Measurements from ENCODE around the gene AMBN. TPM values are rescaled to one million over a fixed set of nuclear protein-coding genes. Genes with fewer than 3 reads are reported as not detected.

AMBN gene, protein sequence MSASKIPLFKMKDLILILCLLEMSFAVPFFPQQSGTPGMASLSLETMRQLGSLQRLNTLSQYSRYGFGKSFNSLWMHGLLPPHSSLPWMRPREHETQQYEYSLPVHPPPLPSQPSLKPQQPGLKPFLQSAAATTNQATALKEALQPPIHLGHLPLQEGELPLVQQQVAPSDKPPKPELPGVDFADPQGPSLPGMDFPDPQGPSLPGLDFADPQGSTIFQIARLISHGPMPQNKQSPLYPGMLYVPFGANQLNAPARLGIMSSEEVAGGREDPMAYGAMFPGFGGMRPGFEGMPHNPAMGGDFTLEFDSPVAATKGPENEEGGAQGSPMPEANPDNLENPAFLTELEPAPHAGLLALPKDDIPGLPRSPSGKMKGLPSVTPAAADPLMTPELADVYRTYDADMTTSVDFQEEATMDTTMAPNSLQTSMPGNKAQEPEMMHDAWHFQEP
- polyA plus RNA-seq = not detected in 3 replicates
- not detected for polyA plus RNA-seq (2011; ENCODE audit: low read depth)
- not detected in 2 replicates for polyA plus RNA-seq (2011; cell fraction: cytosol; rRNA removed)
- polyA plus RNA-seq (2011; cell fraction: nucleus; rRNA removed) = not detected in 2 replicates
- polyA plus RNA-seq (2012; ENCODE audit: low replicate concordance) = not detected in 2 replicates
- not detected in 3 replicates for polyA minus RNA-seq
- polyA minus RNA-seq (2011; cell fraction: cytosol; rRNA and poly(A)+ RNA removed) = not detected
- not detected in 2 replicates for polyA minus RNA-seq (2011; cell fraction: nucleus; rRNA and poly(A)+ RNA removed)

DNA sequence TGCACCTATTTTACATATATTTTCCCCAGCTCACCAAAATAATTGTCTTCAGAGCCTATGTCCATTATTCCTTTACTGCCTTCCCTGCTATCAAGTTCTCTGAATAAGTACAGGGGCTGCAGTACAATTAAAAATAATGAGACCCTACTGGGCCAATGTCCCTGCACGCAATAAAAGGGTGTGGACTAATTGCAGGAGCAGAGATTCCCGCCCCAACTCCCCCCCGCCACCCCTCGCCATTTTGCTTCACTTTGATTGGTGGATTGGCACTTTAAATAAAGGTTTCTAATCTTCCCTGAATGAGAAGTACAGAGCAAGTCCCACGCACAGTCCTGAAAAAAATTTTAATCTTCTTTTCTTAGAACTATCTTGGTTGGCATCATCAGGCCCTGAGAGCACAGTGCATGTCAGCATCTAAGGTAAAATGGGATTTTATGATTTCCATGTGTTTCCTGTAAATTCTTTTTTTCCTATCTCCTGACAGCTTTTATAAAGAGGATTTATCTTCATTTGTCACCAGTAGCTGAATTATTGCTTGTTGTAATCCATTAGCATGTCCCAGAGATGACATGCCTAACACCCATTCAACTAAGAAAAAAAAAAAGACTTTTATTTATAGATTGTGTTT is at the start of gene AMBN:
Gene AMBN (plus strand): TSS at position 302 of the 628 bp plus-strand sequence. CDS start 103 bp downstream, at position 405.
- H3K4me1 ChIP-seq (ENCODE audit: control insufficient read depth, extremely low read depth, insufficient read depth, low read length) = no peaks in the 10 kb centered on the region
- no peak for FAIRE-seq
- no peaks in the 10 kb centered on the region for H3K79me2 ChIP-seq (ENCODE audit: control insufficient read depth, insufficient read depth, low read length)
- H4K20me1 ChIP-seq (ENCODE audit: control insufficient read depth, extremely low read depth, insufficient read depth, low read length) = no peaks in the 10 kb centered on the region
- H3K27ac ChIP-seq (ENCODE audit: control insufficient read depth, insufficient read depth, low read length) = no peak within 1 kb of the TSS
- no peaks in the 10 kb centered on the region for H3K27me3 ChIP-seq (ENCODE audit: control insufficient read depth, extremely low read depth, insufficient read depth, low read length)
- no peaks in the 10 kb centered on the region for H3K36me3 ChIP-seq (ENCODE audit: control insufficient read depth in 2 of 2, extremely low read depth in 1 of 2, insufficient read depth in 2 of 2, low read length in 2 of 2)
- no peak for TF ChIP-seq EZH2 (IDR thresholded peaks at IDR 0.05; ENCODE audit: low read length)
- dilution Hi-C loops (cut with MboI; ENCODE audit: extremely low pct_ligation_motif_present, low sequenced_read_pairs) = no loop called here
- H3K9me1 ChIP-seq (ENCODE audit: control insufficient read depth, extremely low read depth, insufficient read depth, low read length) = no peaks in the 10 kb centered on the region
- no peak within 1 kb of the TSS for H2AFZ ChIP-seq (ENCODE audit: control insufficient read depth, low read length)
- no peaks in the 10 kb centered on the region for H3K9me3 ChIP-seq (ENCODE audit: control insufficient read depth, low read depth, low read length)
- H3K9ac ChIP-seq (ENCODE audit: control insufficient read depth, extremely low read depth, insufficient read depth, low read length) = no peak within 1 kb of the TSS
- H3K4me3 ChIP-seq (ENCODE audit: control insufficient read depth in 2 of 3, extremely low read depth in 1 of 3, insufficient read depth in 2 of 3, low read depth in 1 of 3, low read length in 3 of 3) = no peak within 1 kb of the TSS
- DNase-seq (ENCODE audit: low read depth, low spot score) = no peak
- no peak within 1 kb of the TSS for H3K4me2 ChIP-seq (ENCODE audit: control insufficient read depth, extremely low read depth, insufficient read depth, low read depth, low read length)

- Histone ChIP-seq H3K4me3 (ENCODE audit: control insufficient read depth in 2 of 3, extremely low read depth in 1 of 3, insufficient read depth in 2 of 3, low read depth in 1 of 3, low read length in 3 of 3) (no peak overlapping the region), H3K4me2 (ENCODE audit: control insufficient read depth, extremely low read depth, insufficient read depth, low read depth, low read length) (no peak overlapping the region), H3K27ac (ENCODE audit: control insufficient read depth, insufficient read depth, low read length) (no peak overlapping the region), H2AFZ (ENCODE audit: control insufficient read depth, low read length) (no peak overlapping the region), H3K36me3 (ENCODE audit: control insufficient read depth in 2 of 2, extremely low read depth in 1 of 2, insufficient read depth in 2 of 2, low read length in 2 of 2) (no peaks in the 10 kb centered on the region), H3K9me1 (ENCODE audit: control insufficient read depth, extremely low read depth, insufficient read depth, low read length) (no peaks in the 10 kb centered on the region), H4K20me1 (ENCODE audit: control insufficient read depth, extremely low read depth, insufficient read depth, low read length) (no peaks in the 10 kb centered on the region), H3K4me1 (ENCODE audit: control insufficient read depth, extremely low read depth, insufficient read depth, low read length) (no peaks in the 10 kb centered on the region), H3K79me2 (ENCODE audit: control insufficient read depth, insufficient read depth, low read length) (no peaks in the 10 kb centered on the region), H3K9ac (ENCODE audit: control insufficient read depth, extremely low read depth, insufficient read depth, low read length) (no peak overlapping the region), H3K27me3 (ENCODE audit: control insufficient read depth, extremely low read depth, insufficient read depth, low read length) (no peaks in the 10 kb centered on the region), H3K9me3 (ENCODE audit: control insufficient read depth, low read depth, low read length) (no peaks in the 10 kb centered on the region)
- FAIRE-seq (no peak), DNase-seq (ENCODE audit: low read depth, low spot score) (no peak)
- dilution Hi-C loops (cut with MboI; ENCODE audit: extremely low pct_ligation_motif_present, low sequenced_read_pairs) = no loop called here
- TF ChIP-seq EZH2 (IDR thresholded peaks at IDR 0.05; ENCODE audit: low read length) (no peak), CTCF (optimal IDR thresholded peaks at IDR 0.05 in 1 of 3, IDR thresholded peaks at IDR 0.05 in 1 of 3, conservative IDR thresholded peaks at IDR 0.05 in 1 of 3; ENCODE audit: extremely low read depth in 1 of 3, insufficient read depth in 2 of 3, low read length in 3 of 3) (peak; percentile 44 to 62 (median 58))
These were observed 47.7 kb upstream of the AMBN start for GRCh38 chr4:70544279-70544868.
